ENCODE results near the gene CHN2. TPM values are rescaled to one million over a fixed set of nuclear protein-coding genes. Genes with fewer than 3 reads are reported as not detected.

The CHN2 gene
- total RNA-seq, 1 experiment from 2014 or later = 5.0 TPM

DNA sequence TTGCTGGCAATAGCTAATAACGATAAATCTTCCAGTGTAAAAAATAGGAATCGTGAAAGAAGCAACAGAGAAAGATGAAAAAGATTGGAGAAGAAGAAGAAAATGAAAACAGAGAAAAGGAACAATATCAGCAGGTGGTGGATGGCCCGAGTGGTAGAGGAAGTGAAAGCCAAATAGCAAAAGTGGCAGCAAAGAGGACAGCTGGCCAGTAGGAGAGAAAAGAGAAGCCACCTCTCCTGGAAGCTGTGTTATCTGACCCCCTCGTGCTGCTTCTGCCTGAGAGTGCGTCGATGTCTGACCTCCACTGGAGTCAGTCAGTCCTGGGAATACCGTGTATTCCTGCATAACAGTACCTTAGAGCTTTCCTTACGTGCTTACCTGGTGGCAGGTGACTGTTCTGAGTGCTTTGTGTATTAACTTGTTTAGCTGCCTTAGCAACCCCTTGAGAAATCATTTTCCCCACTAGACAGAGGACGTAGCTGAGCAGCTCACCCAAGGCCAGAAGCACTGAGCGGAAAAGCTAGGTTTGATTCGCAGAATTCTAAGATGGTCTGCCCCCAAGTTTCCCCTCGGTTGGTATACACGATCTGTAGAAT, 88.3 kb downstream of the CHN2 start:
- Mint-ChIP-seq H3K9me3 (no peaks in the 10 kb centered on the region), H3K4me1 (peaks cover 15% of the 10 kb centered on the region), H3K27me3 (ENCODE audit: low read depth) (no peaks in the 10 kb centered on the region), H3K36me3 (no peaks in the 10 kb centered on the region), H3K27ac (peak overlapping the region; percentile 15), H3K4me3 (no peak overlapping the region)
- DNase-seq (ENCODE audit: low spot score) (no peak), ATAC-seq (peak; percentile 92)
- TF ChIP-seq NR2C2 (CRISPR knock-in tag; IDR thresholded peaks at IDR 0.05) = no peak
- TF ChIP-seq, protein P1, sequence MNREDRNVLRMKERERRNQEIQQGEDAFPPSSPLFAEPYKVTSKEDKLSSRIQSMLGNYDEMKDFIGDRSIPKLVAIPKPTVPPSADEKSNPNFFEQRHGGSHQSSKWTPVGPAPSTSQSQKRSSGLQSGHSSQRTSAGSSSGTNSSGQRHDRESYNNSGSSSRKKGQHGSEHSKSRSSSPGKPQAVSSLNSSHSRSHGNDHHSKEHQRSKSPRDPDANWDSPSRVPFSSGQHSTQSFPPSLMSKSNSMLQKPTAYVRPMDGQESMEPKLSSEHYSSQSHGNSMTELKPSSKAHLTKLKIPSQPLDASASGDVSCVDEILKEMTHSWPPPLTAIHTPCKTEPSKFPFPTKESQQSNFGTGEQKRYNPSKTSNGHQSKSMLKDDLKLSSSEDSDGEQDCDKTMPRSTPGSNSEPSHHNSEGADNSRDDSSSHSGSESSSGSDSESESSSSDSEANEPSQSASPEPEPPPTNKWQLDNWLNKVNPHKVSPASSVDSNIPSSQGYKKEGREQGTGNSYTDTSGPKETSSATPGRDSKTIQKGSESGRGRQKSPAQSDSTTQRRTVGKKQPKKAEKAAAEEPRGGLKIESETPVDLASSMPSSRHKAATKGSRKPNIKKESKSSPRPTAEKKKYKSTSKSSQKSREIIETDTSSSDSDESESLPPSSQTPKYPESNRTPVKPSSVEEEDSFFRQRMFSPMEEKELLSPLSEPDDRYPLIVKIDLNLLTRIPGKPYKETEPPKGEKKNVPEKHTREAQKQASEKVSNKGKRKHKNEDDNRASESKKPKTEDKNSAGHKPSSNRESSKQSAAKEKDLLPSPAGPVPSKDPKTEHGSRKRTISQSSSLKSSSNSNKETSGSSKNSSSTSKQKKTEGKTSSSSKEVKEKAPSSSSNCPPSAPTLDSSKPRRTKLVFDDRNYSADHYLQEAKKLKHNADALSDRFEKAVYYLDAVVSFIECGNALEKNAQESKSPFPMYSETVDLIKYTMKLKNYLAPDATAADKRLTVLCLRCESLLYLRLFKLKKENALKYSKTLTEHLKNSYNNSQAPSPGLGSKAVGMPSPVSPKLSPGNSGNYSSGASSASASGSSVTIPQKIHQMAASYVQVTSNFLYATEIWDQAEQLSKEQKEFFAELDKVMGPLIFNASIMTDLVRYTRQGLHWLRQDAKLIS (CRISPR knock-in tag; IDR thresholded peaks at IDR 0.05; ENCODE audit: borderline replicate concordance) = no peak
- no peak for TF ChIP-seq NFYB (CRISPR knock-in tag; conservative IDR thresholded peaks at IDR 0.05; ENCODE audit: low read depth)
- TF ChIP-seq ZNF423 (CRISPR knock-in tag; IDR thresholded peaks at IDR 0.05) = no peak
- no peak for TF ChIP-seq RELA (CRISPR knock-in tag; IDR thresholded peaks at IDR 0.05; ENCODE audit: borderline replicate concordance)
- TF ChIP-seq JAZF1 (CRISPR knock-in tag; IDR thresholded peaks at IDR 0.05) = no peak
- TF ChIP-seq, protein P2, sequence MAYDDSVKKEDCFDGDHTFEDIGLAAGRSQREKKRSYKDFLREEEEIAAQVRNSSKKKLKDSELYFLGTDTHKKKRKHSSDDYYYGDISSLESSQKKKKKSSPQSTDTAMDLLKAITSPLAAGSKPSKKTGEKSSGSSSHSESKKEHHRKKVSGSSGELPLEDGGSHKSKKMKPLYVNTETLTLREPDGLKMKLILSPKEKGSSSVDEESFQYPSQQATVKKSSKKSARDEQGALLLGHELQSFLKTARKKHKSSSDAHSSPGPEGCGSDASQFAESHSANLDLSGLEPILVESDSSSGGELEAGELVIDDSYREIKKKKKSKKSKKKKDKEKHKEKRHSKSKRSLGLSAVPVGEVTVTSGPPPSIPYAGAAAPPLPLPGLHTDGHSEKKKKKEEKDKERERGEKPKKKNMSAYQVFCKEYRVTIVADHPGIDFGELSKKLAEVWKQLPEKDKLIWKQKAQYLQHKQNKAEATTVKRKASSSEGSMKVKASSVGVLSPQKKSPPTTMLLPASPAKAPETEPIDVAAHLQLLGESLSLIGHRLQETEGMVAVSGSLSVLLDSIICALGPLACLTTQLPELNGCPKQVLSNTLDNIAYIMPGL (CRISPR knock-in tag; IDR thresholded peaks at IDR 0.05) = no peak
- TF ChIP-seq ZNF416 (CRISPR knock-in tag; IDR thresholded peaks at IDR 0.05) = no peak
- no peak for TF ChIP-seq JUN (CRISPR knock-in tag; IDR thresholded peaks at IDR 0.05)
- TF ChIP-seq, protein P3, sequence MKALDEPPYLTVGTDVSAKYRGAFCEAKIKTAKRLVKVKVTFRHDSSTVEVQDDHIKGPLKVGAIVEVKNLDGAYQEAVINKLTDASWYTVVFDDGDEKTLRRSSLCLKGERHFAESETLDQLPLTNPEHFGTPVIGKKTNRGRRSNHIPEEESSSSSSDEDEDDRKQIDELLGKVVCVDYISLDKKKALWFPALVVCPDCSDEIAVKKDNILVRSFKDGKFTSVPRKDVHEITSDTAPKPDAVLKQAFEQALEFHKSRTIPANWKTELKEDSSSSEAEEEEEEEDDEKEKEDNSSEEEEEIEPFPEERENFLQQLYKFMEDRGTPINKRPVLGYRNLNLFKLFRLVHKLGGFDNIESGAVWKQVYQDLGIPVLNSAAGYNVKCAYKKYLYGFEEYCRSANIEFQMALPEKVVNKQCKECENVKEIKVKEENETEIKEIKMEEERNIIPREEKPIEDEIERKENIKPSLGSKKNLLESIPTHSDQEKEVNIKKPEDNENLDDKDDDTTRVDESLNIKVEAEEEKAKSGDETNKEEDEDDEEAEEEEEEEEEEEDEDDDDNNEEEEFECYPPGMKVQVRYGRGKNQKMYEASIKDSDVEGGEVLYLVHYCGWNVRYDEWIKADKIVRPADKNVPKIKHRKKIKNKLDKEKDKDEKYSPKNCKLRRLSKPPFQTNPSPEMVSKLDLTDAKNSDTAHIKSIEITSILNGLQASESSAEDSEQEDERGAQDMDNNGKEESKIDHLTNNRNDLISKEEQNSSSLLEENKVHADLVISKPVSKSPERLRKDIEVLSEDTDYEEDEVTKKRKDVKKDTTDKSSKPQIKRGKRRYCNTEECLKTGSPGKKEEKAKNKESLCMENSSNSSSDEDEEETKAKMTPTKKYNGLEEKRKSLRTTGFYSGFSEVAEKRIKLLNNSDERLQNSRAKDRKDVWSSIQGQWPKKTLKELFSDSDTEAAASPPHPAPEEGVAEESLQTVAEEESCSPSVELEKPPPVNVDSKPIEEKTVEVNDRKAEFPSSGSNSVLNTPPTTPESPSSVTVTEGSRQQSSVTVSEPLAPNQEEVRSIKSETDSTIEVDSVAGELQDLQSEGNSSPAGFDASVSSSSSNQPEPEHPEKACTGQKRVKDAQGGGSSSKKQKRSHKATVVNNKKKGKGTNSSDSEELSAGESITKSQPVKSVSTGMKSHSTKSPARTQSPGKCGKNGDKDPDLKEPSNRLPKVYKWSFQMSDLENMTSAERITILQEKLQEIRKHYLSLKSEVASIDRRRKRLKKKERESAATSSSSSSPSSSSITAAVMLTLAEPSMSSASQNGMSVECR (CRISPR knock-in tag; IDR thresholded peaks at IDR 0.05; ENCODE audit: borderline replicate concordance) = no peak
- TF ChIP-seq NR1H2 (CRISPR knock-in tag; IDR thresholded peaks at IDR 0.05) = no peak
- TF ChIP-seq PRRX2 (CRISPR knock-in tag; IDR thresholded peaks at IDR 0.05) = no peak
- no peak for TF ChIP-seq GRHL2 (CRISPR knock-in tag; IDR thresholded peaks at IDR 0.05; ENCODE audit: insufficient replicate concordance, severe bottlenecking)
- TF ChIP-seq, protein P4, sequence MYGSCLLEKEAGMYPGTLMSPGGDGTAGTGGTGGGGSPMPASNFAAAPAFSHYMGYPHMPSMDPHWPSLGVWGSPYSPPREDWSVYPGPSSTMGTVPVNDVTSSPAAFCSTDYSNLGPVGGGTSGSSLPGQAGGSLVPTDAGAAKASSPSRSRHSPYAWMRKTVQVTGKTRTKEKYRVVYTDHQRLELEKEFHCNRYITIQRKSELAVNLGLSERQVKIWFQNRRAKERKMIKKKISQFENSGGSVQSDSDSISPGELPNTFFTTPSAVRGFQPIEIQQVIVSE (CRISPR knock-in tag; IDR thresholded peaks at IDR 0.05; ENCODE audit: borderline replicate concordance) = no peak
- TF ChIP-seq GTF2I (CRISPR knock-in tag; conservative IDR thresholded peaks at IDR 0.05) = no peak
- TF ChIP-seq, protein P5, sequence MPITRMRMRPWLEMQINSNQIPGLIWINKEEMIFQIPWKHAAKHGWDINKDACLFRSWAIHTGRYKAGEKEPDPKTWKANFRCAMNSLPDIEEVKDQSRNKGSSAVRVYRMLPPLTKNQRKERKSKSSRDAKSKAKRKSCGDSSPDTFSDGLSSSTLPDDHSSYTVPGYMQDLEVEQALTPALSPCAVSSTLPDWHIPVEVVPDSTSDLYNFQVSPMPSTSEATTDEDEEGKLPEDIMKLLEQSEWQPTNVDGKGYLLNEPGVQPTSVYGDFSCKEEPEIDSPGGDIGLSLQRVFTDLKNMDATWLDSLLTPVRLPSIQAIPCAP (CRISPR knock-in tag; IDR thresholded peaks at IDR 0.05) = no peak
- TF ChIP-seq SOX15 (CRISPR knock-in tag; IDR thresholded peaks at IDR 0.05) = no peak
- TF ChIP-seq IRF2 (CRISPR knock-in tag; IDR thresholded peaks at IDR 0.05; ENCODE audit: borderline replicate concordance, low read depth) = no peak
- ChIA-PET POLR2A (no interaction called here), CTCF (interaction anchor here (0.8 to 3.8 kb wide), 8 partner anchors 9 to 356 kb away, joined by 3 to 32 read pairs (median 4); no protein-coding TSS in a partner anchor)

All from WTC11 (cell line).